Measurements from ENCODE around the gene CATSPERB.
"Not testable (repeated sequence)": the region's sequence is repeated elsewhere in the genome, so short reads cannot be mapped to it uniquely, and the experiment has no call there.

Gene CATSPERB

DNA sequence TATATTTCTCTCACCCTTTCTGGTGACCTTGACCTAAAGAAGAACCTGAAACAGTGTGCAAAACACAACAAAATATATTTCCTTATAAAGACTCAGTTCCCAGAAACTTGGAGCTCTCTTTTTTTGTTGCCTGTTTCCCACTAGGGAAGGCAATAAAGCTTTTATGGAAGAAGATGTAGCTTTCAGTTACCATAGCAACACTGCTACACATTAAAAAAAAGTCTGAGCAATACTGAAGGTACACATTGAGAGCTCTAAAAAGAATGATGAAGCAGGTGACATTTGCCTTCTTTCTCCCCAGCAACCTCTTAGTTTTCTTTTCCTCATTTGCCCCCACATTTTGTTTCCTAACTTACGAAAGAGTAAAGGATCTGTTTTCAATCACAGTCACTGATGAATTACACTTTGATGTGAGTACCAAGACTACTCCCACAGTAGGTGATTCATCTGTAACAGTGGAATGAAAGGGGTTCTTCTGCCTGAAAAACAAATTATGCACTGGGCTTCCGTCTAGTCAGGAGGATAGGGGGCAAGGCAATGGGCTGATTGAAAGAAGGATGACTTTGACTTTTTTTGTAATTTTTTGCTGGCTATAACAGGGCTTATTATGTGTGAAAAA, 1.1 kb upstream of the CATSPERB start:
- no peak for DNase-seq (ENCODE audit: low read depth)

DNA sequence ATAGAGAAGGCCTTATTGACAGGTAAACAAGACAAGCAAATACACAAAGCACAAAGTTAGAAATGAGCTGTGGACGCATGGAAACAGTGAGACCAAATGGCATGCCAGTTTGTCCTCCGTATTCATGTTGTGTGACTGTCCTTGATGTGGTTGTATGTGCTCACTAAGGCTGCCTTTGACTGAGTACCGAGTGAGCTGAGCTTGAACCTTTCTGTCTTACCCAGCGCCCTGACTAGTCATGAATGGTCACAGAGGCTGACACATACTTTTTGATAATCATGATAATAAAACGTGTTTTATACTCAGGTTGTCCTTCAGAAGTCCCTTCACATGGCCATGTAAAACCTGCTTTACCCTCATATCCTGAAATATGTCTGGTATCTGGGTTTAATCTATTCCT, 553 bp upstream of the CATSPERB start:
- DNase-seq (ENCODE audit: low read depth): no peak

- DNase-seq (ENCODE audit: low read depth): no peak
These were observed 868 bp downstream of the CATSPERB start for GRCh38 chr14:91731018-91731417.

DNA sequence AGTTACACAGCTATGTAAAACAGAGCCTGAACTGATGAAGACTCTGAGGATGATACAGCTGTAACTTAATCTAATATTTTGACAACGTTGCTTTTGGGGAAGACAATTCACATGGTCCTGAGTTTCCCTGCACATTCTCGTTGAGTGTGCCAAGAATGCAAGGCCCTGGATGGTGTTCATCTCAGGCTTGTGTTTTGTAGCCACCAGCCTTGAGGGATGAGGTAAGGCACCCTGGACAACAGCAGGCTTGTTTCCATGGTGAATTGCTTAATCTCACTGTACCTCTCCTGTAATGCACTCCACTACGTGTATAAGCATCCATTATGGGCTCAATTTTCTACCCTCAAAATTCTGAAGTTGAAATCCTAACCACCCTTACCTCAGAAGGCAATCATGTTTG, 2.1 kb downstream of the CATSPERB start:
- DNase-seq (ENCODE audit: low read depth): no peak

DNA sequence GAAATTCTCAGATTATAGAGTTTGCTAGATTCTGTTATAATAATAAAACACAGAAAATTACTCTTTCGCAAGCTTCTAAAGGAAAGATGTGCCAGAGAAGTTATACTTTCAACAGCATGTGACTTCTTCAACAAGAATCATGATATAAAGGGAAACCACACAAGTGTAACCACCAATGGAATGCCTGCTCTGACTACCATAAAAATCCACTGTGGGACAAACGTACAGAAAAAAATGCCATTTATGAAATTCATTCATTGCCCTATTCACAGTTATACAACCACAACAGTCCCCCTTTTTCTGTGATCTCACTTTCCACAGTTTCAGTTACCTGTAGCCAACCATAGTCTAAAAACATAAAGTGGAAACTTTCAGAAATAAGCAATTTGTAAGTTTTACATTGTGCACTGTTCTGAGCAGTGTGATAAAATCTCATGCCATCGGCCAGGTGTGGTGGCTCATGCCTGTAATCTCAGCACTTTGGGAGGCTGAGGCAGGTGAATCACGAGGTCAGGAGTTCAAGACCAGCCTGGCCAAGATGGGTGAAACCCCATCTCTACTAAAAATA, 3.2 kb downstream of the CATSPERB start:
- DNase-seq (ENCODE audit: low read depth): no peak

GRCh38 chr14:91727121-91727520, 4.8 kb downstream of the CATSPERB start:
- DNase-seq (ENCODE audit: low read depth): no peak

GRCh38 chr14:91723501-91723900, 8.4 kb downstream of the CATSPERB start:
- no peak for DNase-seq (ENCODE audit: low read depth)

GRCh38 chr14:91722386-91722785, 9.5 kb downstream of the CATSPERB start:
- no peak for DNase-seq (ENCODE audit: low read depth)

GRCh38 chr14:91719839-91720238, 12.0 kb downstream of the CATSPERB start:
- no peak for DNase-seq (ENCODE audit: low read depth)

DNA sequence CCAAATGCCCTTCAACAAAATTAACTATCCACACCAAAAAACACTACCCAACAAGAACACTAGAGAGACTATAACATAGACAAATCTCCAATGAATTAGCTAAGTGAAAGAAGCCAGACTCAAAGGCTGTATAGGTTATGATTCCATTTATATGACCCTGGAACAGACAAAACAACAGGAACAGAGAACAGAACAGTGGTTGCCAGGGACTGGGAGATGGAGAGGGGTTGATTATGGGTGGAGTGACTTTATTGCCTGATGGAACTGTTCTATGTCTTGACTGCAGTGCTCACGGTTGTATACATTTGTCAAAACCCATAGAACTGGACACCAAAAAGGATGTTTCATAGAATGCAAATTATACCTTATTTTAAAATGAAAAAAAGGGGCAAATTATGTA, 14.9 kb downstream of the CATSPERB start:
- DNase-seq (ENCODE audit: low read depth): no peak

- DNase-seq (ENCODE audit: low read depth): no peak
These were observed 17.1 kb downstream of the CATSPERB start for GRCh38 chr14:91714805-91715204.

DNA sequence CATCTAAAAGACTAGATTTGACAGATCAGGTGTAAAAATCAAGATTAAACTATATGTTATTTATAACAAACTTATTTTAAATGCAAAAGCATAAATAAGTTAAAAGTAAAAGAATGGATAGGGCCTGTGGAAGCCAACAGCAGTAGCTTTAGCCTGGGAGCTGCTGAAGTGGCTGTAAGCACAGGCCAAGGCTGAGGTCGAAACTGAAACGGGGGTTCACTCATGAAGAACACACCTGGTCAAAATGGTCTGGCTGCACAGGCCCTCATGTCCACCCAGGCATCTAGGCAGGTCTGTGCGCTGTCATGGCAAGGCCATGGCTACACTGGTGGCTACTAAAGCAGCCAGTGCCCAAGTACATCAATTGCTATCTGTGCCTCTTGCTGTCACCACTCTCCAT, 23.1 kb downstream of the CATSPERB start:
- DNase-seq (ENCODE audit: low read depth): no peak

DNA sequence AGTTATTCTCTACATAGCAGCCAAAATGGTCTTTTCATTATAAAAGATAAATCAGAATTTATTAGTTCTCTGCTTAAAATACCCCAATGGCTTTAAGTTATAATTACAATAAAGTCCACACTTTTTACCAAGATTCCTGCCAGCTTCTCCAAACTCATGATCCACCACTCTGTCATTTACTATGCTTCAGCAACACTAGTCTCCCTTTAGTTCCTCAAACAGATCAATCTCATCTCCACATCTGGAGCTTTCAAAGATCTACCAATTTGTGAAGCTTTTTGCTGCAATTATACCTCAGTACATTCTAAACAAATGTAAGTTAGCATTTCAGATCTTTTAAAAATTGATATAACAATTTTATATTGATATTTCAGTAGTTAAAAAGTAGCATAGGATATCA, 24.9 kb downstream of the CATSPERB start:
- no peak for DNase-seq (ENCODE audit: low read depth)

DNA sequence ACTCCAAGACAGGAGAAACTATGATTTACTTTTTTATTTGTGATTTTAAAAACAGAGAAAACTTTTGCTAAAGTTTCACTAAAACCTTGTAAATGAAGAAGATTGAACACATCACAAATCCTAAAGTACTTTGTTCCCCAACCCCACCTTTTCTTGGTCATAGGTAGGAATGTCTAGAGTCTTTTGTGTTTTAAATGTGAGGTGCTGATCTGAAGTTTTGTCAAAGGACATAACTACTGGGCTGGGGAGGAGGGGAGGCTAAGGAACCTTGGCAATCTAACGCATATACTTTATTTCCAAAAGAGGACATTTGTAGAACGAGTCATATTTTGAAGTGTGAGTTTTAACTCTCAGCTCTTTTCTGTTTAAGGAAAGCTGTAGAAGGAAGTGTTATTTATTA, 37.2 kb downstream of the CATSPERB start:
- no peak for DNase-seq (ENCODE audit: low read depth)

- no peak for DNase-seq (ENCODE audit: low read depth)
These were observed 38.5 kb downstream of the CATSPERB start for GRCh38 chr14:91693346-91693745.

DNA sequence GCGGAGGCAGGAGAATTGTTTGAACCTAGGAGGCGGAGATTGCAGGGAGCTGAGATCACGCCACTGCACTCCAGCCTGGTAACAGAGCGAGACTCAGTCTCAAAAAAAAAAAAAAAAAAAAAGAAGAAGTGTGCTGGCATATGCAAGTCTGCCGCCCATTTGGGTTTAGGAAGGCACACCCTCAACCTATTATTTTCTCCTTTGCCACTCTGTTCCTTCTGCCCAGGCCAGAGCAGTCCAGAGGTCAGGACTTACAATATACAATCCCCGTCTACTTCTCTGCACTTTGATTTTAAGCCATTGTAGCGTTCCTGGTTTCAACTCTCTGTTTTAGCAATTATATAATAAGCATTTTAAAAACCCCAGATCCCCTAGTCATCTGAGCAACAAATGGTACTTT, 39.8 kb downstream of the CATSPERB start:
- no peak for DNase-seq (ENCODE audit: low read depth)

GRCh38 chr14:91689608-91690007, 42.3 kb downstream of the CATSPERB start:
- DNase-seq (ENCODE audit: low read depth): no peak

DNA sequence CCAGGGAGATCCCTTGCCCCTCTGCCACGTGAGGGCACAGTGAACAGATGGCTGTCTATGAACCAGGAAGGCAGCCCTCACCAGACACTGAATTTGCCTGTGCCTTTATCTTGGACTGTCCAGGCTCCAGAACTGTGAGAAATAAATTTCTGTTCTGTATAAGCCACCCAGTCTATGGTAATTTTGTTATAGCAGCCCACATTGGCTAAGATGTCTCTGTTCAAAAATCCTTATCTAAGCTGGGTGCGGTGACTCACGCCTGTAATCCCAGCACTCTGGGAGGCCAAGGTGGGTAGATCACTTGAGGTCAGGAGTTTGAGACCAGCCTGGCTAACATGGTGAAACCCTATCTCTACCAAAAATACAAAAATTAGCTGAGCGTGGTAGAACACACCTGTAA, 44.5 kb downstream of the CATSPERB start:
- not testable (repeated sequence) for DNase-seq (ENCODE audit: low read depth)

DNA sequence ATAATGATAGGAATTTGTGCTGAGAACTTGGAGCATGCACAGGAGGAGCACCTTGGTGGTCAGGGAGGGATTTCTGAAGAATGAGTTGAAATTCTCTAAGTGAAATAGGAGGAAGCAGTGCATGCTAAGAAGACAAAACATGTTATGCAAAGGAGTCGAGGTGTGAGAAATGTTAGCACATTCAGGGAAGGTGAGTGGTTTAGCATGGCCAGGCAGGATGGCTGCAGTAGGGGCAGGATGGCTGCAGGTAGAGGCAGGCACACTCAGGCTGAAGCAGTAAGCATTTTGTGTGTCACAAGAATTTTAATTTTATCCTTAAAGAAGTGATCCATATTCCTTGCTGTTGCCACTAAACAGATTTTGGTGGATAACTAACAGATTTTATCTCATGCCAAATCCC, 46.3 kb downstream of the CATSPERB start:
- no peak for DNase-seq (ENCODE audit: low read depth)

- no peak for DNase-seq (ENCODE audit: low read depth)
These were observed 49.9 kb downstream of the CATSPERB start for GRCh38 chr14:91681893-91682563.

GRCh38 chr14:91681118-91681517, 50.8 kb downstream of the CATSPERB start:
- DNase-seq (ENCODE audit: low read depth): no peak

DNA sequence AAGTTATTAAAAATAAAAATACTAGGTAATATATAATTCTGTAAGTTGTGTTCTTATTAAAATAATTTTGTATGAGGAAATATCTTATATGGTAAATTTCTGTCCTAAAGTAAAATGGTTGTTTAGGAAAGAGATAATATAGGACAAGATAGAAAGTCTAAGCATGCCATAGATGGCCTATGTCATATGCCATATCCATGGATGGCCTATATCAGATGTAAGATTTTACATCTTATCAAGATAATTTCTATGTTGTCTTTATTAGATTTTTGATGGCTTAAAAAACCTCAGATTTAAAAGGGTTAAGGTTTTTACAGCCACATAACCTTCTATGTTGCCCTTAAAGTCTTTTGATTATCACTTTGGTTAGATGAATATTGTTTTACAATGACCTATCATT, 52.6 kb downstream of the CATSPERB start:
- no peak for DNase-seq (ENCODE audit: low read depth)

- DNase-seq (ENCODE audit: low read depth): not testable (repeated sequence)
These were observed 54.2 kb downstream of the CATSPERB start for GRCh38 chr14:91677687-91678086.

GRCh38 chr14:91674911-91675310, 57.0 kb downstream of the CATSPERB start:
- no peak for DNase-seq (ENCODE audit: low read depth)
